ENCODE results near the gene TBC1D22A.

TBC1D22A gene

GRCh38 chr22:47125603-47126002 lies 363.2 kb downstream of the TBC1D22A start:
- peak; percentile 6 for TF ChIP-seq CTCF (IDR thresholded peaks at IDR 0.05; ENCODE audit: low read depth, low read length)
- H3K4me3 ChIP-seq (replicated peaks in 1 of 2; ENCODE audit: low read depth in 2 of 2, low read length in 2 of 2) = no peak overlapping the region
- peak in 1 of 2 donors; percentile 13 for DNase-seq (ENCODE audit: low read depth in 2 of 2)

- DNase-seq (ENCODE audit: low read depth in 2 of 2) = no peak
- no peak overlapping the region for H3K4me3 ChIP-seq (replicated peaks in 1 of 2; ENCODE audit: low read depth in 2 of 2, low read length in 2 of 2)
- no peak for TF ChIP-seq CTCF (IDR thresholded peaks at IDR 0.05; ENCODE audit: low read depth, low read length)
Observed at GRCh38 chr22:47126344-47126811, 363.9 kb downstream of the TBC1D22A start.

GRCh38 chr22:47127441-47127871 lies 365.0 kb downstream of the TBC1D22A start:
- H3K4me3 ChIP-seq (replicated peaks in 1 of 2; ENCODE audit: low read depth in 2 of 2, low read length in 2 of 2) = no peak overlapping the region
- no peak for DNase-seq (ENCODE audit: low read depth in 2 of 2)
- no peak for TF ChIP-seq CTCF (IDR thresholded peaks at IDR 0.05; ENCODE audit: low read depth, low read length)

- no peak for TF ChIP-seq CTCF (IDR thresholded peaks at IDR 0.05; ENCODE audit: low read depth, low read length)
- H3K4me3 ChIP-seq (replicated peaks in 1 of 2; ENCODE audit: low read depth in 2 of 2, low read length in 2 of 2) = no peak overlapping the region
- DNase-seq (ENCODE audit: low read depth in 2 of 2) = no peak
Observed at GRCh38 chr22:47128216-47128615, 365.8 kb downstream of the TBC1D22A start.

- DNase-seq (ENCODE audit: low read depth in 2 of 2) = no peak
- no peak for TF ChIP-seq CTCF (IDR thresholded peaks at IDR 0.05; ENCODE audit: low read depth, low read length)
- H3K4me3 ChIP-seq (replicated peaks in 1 of 2; ENCODE audit: low read depth in 2 of 2, low read length in 2 of 2) = no peak overlapping the region
Observed at GRCh38 chr22:47128622-47129215, 366.3 kb downstream of the TBC1D22A start.

- no peak for TF ChIP-seq CTCF (IDR thresholded peaks at IDR 0.05; ENCODE audit: low read depth, low read length)
- DNase-seq (ENCODE audit: low read depth in 2 of 2) = no peak
- no peak overlapping the region for H3K4me3 ChIP-seq (replicated peaks in 1 of 2; ENCODE audit: low read depth in 2 of 2, low read length in 2 of 2)
Observed at GRCh38 chr22:47129902-47130635, 367.6 kb downstream of the TBC1D22A start.
